GM21786 (cell line): ENCODE data around the gene ODF2.

Source experiments
- ATAC-seq: cut with Tn5 transposase; IDR thresholded peaks from one replicate; pipeline ENCODE4 v1.9.1; 2021; ENCODE audit not compliant: unreplicated experiment

ODF2 gene

DNA sequence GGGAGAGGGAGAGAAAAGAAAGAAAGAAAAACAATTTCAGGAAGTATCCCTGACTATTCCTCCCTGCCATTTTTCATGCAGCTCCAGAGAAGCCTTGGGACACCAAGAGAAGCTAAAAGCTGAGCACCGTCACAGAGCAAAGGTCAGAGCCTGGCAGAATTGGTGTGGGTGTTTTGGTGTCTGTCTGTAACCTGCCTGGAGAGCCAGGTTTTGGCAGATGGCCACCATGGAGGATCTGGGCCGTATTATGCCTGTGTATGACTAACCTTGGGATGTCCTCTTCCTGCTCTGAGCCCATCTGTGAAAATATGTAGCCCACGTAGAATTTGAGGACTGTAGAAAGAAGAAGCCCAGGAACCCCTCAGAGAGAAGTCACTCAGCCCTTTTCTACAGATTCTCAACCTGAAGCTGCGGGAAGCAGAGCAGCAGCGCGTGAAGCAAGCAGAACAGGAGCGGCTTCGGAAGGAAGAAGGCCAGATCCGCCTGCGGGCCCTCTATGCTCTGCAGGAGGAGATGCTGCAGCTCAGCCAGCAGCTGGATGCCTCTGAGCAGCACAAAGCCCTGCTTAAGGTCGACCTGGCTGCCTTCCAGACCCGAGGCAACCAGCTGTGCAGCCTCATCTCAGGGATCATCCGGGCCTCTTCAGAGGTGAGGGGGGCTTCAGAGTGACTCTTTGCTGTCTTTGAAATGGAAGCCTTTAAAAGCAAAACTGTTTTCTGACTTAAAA lies 67.6 kb downstream of the ODF2 start:
- no peak for ATAC-seq

DNA sequence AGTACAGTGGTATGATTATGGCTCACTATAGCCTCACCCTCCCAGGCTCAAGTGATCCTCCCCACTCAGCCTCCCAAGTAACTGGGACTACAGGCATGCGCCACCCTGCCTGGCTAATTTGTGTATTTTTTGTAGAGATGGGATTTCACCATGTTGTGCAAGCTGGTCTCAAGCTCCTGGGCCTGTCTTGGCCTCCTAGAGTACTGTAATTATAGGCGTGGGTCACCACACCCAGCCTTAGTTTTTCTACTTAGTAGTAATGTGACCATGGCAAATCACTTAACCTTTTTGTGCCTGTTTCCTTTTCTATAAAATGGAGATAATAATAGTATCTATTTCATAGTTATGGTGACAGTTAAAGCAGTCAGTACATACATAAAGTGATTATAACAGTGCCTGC lies 70.9 kb downstream of the ODF2 start:
- no peak for ATAC-seq

DNA sequence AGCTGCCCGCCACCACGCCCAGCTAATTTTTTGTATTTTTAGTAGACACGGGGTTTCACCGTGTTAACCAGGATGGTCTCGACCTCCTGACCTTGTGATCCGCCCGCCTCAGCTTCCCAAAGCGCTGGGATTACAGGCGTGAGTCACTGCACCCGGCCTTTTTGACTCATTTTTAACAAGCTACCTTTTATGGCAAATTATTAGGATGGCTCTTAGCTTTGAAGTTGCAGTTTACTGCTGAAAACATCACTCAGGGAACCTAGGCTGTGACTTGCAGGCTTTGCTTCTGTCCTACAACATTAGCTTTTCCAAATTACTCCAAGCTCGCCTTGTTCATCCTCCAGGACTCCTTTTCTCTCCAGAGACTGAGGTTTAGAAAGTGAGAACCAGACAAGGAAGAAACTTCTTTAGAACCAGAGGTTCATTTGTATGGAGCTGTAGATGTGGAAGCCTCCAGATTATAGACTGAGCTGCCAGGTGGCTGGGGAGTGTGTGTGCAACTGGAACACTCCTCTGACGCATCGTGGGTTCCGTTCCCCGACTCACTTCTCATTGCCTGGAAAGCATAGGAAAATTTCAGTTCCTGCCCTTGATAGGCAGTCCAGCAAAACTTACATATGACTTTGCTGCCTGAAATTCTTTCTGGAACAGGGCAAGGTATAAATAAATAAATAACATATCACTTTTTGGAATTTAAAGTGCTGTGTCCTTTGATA lies 72.8 kb downstream of the ODF2 start:
- no peak for ATAC-seq

DNA sequence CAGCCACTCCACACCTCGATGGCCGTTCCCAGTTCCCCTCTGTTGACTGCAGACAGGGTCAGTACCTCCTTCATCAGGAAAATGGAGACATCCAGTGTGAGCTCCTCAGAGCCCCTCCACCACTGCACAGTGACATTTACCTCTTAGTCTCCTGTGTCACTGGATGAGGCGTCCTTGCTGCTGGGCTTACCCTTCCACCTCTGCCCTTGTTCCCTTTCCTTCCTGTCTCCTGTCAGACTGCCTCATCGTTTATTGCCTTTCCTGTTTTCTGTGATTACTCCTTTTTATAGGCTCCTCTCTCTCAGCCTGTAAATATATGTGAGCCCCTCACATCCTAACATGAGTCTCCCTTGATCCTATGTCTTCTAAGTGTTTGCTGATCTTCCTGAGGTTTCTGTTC lies 73.4 kb downstream of the ODF2 start:
- no peak for ATAC-seq

DNA sequence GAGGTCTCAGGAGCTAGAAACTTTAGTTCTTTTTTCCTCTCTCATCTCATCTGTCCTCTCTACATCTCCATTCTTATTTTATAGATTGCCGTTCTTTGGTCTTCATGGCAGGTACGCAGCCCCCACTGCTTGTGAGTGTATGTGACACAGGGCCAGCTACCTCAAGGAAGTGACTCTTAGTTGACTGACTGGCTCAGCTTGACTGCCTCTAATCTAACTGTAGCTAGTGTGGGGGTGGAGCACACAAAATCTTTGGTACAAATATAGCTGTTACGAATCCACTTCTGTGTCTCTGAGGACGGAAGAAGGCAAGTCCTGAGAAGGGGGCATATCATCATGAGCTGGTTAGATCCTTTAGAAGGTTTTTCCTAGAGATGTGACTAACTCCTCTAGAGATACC lies 76.8 kb downstream of the ODF2 start:
- no peak for ATAC-seq

DNA sequence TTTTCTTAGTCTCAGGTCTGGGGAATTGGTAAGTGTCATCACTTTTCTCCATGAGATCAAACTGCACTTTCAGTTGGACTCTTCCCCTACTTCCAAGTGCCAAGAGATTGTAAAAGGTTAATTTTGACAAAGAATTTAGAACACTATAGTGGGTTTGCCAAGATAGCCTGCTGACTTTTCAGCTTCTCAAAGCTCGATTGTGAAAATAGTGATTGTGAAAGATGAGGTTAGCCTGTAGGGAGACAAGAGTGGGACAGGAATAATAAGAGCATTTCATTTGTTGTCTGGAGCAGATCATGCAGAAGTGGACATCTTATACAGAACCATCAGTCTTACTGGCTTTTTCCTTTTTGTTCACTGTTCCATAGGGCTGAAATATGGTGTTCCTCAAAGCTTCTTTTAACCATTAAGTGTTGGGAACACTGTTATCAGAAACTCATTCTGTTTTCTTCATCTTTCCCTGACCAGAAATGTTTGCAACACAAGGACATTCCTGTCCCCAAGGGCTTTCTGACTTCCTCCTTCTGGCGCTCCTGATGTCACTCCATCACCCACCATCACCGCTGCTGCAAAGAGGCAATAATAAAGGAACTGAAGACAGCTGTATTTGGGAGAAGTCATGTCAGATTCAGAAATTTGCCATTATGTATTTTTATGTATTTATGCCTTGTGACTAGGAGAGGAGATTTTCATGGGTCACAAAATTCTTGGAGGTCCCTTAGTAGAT lies 85.0 kb downstream of the ODF2 start:
- ATAC-seq, result no peak

DNA sequence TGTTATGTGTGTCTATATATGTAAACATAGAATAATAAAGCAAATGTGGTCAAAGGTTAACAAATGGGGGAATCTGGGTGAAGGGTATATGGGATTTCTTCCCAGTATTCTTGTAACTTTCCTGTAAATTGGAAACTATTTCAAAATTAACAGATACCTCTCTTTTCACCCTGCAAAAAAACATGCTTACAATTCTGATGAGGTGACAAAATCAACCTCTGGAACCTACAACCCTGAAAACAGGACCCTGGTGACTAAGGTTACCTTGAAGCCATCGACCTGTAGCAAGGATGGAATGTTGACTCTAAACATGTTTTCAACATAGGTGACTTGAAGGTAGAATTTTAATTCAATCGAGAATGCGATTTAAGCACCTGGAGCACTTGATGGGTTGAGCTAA lies 90.7 kb downstream of the ODF2 start:
- no peak for ATAC-seq

DNA sequence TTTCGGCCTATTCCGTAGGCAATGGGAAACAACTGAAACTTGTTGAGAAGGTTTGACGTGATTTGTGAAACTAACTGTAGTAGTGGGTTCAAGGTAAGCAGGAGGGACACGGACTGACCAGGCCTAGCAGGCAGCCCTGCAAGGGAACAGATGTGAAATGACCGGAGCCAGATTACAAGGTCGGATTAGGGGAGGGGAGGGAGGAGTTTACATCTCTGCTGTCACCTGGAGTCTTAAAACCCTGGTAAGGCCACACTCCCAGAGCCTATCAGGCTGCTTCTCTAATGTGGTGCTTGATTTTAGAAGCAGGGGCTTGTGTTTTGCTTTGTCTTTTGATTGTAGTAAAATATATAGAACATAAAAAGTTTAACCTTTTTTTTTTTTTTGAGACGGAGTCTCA lies 93.1 kb downstream of the ODF2 start:
- ATAC-seq, result no peak

DNA sequence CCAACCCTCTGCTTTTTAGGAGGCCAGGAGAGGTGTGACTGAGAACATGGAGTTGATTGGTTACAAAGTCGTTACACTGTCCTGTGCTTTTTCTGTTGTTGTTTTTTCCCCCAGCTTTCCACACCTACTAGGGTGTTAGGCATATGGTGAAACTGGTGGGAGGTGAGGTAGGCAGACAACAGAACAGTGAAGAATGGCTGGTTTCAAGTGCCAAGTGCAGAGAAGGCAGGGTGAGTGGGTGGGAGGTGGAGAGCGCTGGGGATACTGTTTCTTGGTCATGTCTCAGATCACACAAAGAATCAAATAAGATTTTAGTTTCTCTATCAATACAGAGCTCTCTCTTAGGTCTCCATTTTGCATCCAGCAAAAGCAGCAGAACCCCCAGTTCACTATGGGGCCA lies 94.4 kb downstream of the ODF2 start:
- ATAC-seq, result no peak
